IPS-15b (cell line): ENCODE measurements around the gene RAD9A.

Experiments
- H3K27me3 ChIP-seq: one replicate; pipeline ENCODE4 v1.6.1; 2013; ENCODE audit warnings: low read length; ENCODE audit not compliant: control insufficient read depth, insufficient read depth
- H3K36me3 ChIP-seq: one replicate; pipeline ENCODE4 v1.6.1; 2013; ENCODE audit warnings: low read length; ENCODE audit not compliant: control insufficient read depth, insufficient read depth
- H3K4me1 ChIP-seq: one replicate; pipeline ENCODE4 v1.6.1; 2013; ENCODE audit warnings: mild to moderate bottlenecking, low read length; ENCODE audit not compliant: control insufficient read depth, insufficient read depth
- H3K4me3 ChIP-seq: one replicate; pipeline ENCODE4 v1.5.1; 2013; ENCODE audit warnings: low read depth, low read length
- H3K9ac ChIP-seq: one replicate; pipeline ENCODE4 v1.6.1; 2013; ENCODE audit warnings: low read depth, mild to moderate bottlenecking, low read length
- H3K9me3 ChIP-seq: one replicate; pipeline ENCODE4 v1.6.1; 2013; ENCODE audit warnings: mild to moderate bottlenecking, low read length; ENCODE audit not compliant: control insufficient read depth, insufficient read depth

RAD9A gene

DNA sequence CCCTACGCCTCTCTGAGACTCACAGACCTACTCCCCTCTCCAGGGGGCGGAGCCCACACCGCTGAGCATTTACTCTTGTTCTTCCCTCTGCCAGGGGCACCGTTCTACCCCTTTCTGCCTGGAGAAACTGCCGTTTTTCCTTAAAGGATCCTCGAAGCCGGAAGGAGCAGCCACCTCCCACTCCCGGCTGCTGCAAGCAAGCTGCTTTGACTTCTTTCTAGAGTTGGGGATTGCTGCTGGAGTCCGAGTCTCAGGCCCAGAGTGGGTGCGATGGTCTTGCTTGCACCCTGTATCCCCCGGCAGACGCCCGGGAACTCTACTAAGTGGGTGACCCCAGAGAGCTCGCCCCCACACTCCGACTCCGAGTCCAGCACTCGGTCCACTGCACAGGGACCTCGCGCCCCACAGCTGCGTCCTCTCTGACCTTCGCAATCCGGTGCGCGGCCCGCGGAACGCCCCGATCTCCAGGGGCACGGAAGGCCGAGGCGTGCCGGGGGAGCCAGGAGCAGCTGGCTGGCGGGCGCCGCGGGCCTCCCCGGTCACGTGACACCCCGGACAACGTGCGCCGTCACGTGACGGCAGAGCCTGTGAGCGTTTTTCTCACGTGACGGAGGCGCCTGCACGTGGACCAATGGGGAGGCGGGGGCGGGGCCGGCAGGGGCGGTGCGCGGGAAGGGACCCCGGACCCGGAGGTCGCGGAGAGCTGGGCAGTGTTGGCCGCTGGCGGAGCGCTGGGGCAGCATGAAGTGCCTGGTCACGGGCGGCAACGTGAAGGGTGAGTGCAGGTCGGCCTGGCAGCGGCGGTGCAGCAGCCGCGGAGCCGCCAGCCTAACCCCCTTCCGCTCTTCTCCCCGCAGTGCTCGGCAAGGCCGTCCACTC, at the start of gene RAD9A:
RAD9A (plus strand) TSS at position 683 of the 879 bp plus-strand sequence; CDS start at position 742, 59 bp downstream.
- no peaks in the 10 kb centered on the region for H3K27me3 ChIP-seq
- no peaks in the 10 kb centered on the region for H3K9me3 ChIP-seq
- H3K36me3 ChIP-seq, result peaks cover 8% of the 10 kb centered on the region
- H3K4me1 ChIP-seq, result peaks cover 6% of the 10 kb centered on the region
- H3K9ac ChIP-seq, result peak within 1 kb of the TSS; percentile 61
- peak within 1 kb of the TSS; percentile 95 for H3K4me3 ChIP-seq

DNA sequence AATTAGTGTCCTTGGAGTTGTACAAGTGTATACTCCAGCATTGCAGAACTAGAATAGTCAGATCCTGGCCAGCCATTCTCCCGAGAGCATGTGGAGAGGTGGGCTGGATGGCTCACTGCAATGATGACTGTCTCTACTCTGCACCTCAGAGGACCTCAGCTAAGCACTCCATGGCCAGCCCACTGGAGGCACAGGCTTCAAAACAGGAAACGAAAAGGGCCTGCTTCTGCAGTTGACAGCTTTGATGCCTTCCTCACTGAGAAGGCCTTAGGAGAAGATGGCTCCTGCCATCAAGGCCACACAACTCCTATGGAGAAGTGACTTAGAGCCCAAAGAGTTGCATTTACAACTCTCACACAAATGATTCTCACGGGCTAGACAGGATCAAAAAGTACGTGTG, 47.5 kb upstream of the RAD9A start:
- Histone ChIP-seq H3K9ac (no peak overlapping the region), H3K4me1 (no peaks in the 10 kb centered on the region), H3K36me3 (no peaks in the 10 kb centered on the region), H3K9me3 (no peaks in the 10 kb centered on the region), H3K4me3 (no peak overlapping the region), H3K27me3 (no peaks in the 10 kb centered on the region)

DNA sequence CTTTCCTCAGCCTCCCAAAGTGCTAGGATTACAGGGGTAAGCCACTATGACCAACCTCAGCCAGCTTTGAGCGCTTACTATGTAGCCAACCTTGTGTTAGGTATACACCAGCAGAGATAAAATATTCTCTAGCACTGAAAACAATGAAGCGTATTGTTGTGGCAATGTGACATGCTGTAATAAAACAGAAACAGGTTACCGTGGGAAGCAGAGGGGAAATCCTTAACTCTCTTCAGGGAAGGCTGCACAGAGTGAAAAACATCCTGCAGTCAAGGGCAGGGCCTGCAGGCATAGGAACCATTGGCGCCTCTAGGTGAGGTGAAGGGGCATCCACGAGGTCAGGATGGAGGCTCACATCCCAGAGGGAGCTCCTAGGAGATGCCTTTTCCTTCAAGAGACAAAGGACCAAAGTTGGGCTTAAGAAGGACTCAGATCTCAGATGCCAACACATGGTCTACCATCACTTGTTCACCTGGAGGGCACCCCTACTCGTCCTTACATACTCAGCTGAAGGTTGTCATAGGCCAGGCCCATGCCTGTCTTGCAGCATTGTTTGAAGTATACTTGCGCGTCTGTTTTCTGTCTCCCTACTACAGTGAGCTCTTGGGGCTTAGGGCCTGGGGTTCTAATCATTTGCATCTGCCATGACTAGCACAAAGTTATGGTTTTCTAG, 46.4 kb upstream of the RAD9A start:
- H3K9me3 ChIP-seq, result no peaks in the 10 kb centered on the region
- H3K4me3 ChIP-seq, result no peak overlapping the region
- H3K4me1 ChIP-seq, result no peaks in the 10 kb centered on the region
- H3K27me3 ChIP-seq, result no peaks in the 10 kb centered on the region
- no peak overlapping the region for H3K9ac ChIP-seq
- H3K36me3 ChIP-seq, result no peaks in the 10 kb centered on the region

DNA sequence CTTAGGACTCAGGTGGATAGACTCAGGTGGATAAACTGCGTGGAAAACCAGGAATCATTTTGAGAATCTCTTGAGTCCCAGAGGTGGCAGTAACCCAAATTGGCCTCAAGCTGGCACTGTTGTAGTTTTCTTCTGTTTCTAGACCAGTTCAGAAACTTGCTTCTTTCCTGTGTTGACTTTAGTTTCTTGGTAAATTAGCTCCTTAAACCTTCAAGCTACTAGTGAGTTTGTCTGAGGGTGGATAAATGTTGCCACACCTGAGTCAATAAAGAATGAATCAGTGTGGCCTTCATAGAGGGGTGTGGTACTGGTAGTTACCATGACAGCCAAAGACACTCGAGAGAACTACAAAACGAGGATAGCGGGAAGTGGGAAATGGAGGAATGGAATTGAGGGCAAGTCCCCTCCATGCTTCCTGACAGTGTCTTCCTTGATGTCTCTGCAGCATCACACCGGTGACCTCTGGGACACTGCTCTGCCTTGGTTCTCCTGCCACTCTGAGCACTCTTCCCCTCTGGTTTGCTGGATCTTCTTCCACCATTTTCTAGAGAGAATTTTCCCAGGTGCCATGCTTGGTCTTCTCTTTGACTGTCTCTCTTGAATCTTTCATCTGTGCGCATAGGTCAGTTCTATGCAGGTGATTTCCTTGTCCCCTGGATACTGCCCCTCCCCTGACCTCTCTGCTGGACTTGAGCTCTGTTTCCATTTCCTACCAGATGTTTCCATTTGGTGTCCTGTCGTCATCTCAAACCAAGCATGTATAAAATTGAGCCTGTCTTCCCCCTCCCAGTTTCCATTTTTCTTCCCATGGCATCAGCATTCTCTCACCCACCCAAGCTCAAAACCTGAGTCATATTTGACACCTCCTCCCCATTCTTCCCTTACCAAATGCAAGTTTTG, 45.6 kb upstream of the RAD9A start:
- H3K9me3 ChIP-seq, result no peaks in the 10 kb centered on the region
- H3K4me1 ChIP-seq, result no peaks in the 10 kb centered on the region
- no peak overlapping the region for H3K9ac ChIP-seq

DNA sequence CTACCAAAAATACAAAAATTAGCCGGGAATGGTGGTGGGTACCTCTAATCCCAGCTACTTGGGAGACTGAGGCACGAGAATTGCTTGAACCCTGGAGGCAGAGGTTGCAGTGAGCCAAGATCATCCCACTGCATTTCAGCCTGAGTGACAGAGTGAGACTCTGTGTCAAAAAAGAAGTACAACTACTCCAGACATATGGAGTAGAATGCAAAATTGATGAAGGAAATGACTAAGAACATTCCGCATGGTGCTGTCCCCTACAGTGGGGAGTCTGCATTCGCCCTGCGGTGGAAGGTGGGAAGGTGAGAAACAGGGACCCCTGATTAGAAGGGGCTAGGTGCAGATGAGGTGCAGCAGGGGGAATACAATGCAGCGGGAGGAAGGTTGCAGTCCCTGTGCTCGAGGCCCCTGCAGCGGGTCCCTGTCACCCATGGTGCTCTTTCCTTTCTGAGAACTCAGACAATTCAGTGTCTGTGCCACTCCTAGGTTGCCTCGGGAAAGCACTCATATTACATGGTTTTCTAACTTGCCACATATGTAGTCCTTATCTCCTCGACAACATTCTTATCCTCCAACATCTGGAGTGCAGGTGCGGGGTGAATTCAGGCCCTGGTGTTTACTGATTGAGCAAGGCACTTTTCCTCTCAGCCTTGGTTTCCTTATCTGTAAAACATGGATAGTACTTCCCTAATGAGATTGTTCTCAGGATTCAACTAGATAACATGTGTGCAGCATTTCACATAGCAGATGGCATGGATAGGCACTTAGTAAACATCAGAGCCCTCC, 43.6 kb upstream of the RAD9A start:
- H3K9me3 ChIP-seq, result no peaks in the 10 kb centered on the region
- H3K9ac ChIP-seq, result no peak overlapping the region
- no peaks in the 10 kb centered on the region for H3K27me3 ChIP-seq
- H3K36me3 ChIP-seq, result no peaks in the 10 kb centered on the region
- no peaks in the 10 kb centered on the region for H3K4me1 ChIP-seq
- H3K4me3 ChIP-seq, result no peak overlapping the region

More for the DNA sequence above, 45.6 kb upstream of the RAD9A start:
- H3K27me3 ChIP-seq, result no peaks in the 10 kb centered on the region
- H3K36me3 ChIP-seq, result no peaks in the 10 kb centered on the region
- no peak overlapping the region for H3K4me3 ChIP-seq

DNA sequence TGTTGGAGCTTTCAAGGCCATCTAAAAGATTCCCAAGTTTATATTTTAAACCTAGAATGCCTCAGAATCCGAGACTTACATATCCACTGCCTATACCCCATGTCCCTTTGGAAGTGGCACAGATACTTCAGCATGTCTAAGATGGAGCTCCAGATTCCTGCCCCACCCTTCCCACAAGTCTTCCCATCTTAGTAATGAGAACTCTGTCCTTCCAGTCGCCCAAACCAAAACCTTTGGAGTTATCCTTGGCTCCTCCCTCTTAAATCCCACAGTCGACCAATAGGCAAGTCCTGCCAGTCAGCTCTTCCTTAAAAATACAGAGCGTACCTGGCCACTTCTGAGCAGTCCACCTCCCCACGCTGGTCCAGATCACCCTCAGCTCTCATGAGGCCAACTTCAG, 42.8 kb upstream of the RAD9A start:
- no peak overlapping the region for H3K9ac ChIP-seq
- H3K4me1 ChIP-seq, result no peaks in the 10 kb centered on the region
- H3K4me3 ChIP-seq, result no peak overlapping the region
- H3K9me3 ChIP-seq, result no peaks in the 10 kb centered on the region
- H3K36me3 ChIP-seq, result no peaks in the 10 kb centered on the region
- no peaks in the 10 kb centered on the region for H3K27me3 ChIP-seq

DNA sequence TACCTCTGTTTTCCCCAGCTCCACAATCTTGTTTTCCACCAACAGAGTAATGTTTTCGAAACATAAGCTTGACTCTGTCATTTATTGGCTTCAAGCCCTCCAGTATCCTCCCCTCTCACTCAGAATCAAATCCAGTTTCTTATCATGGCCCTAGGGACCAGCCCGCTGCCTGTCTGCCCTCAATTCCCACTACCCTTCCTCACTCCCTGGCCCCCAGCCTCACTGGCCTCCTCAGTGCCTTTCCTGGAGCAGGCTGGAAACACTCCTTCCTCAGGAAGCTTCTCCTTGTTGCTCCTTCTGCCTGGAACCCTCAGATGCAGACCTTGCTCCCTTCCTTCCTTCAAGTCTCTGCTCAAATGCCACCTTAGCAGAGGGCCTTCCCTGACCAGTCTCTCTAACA, 42.3 kb upstream of the RAD9A start:
- H3K9ac ChIP-seq, result no peak overlapping the region
- no peaks in the 10 kb centered on the region for H3K9me3 ChIP-seq
- H3K27me3 ChIP-seq, result no peaks in the 10 kb centered on the region
- H3K4me3 ChIP-seq, result no peak overlapping the region
- H3K36me3 ChIP-seq, result no peaks in the 10 kb centered on the region
- H3K4me1 ChIP-seq, result peaks cover 3% of the 10 kb centered on the region

DNA sequence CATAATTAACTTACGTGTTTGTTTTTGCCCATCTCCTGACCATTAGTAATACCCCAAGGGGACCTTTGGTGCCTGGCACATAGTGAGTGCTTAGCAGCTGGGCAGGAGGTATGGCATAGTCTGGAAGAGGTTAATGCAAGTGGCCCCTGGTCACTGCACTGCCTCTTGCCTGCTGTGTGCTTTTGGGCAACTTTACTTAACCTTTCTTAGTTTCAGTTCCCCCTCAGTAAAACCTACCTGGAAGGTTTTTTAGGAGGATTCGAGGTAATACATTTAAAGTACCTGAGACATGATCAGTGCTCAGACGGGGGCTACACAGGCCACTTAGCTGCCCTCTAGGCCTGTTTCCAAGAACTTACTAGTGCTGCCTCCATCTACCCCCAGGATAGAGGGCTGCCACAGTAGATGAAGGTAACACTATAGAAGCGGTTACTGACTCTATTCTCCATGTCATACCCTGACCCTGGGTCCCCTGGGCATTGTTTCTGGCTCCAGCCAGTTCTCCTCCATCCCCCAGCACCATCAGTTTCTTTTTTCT, 41.8 kb upstream of the RAD9A start:
- Histone ChIP-seq H3K36me3 (no peaks in the 10 kb centered on the region), H3K9me3 (no peaks in the 10 kb centered on the region), H3K4me1 (peaks cover 8% of the 10 kb centered on the region), H3K9ac (no peak overlapping the region), H3K27me3 (no peaks in the 10 kb centered on the region), H3K4me3 (no peak overlapping the region)

DNA sequence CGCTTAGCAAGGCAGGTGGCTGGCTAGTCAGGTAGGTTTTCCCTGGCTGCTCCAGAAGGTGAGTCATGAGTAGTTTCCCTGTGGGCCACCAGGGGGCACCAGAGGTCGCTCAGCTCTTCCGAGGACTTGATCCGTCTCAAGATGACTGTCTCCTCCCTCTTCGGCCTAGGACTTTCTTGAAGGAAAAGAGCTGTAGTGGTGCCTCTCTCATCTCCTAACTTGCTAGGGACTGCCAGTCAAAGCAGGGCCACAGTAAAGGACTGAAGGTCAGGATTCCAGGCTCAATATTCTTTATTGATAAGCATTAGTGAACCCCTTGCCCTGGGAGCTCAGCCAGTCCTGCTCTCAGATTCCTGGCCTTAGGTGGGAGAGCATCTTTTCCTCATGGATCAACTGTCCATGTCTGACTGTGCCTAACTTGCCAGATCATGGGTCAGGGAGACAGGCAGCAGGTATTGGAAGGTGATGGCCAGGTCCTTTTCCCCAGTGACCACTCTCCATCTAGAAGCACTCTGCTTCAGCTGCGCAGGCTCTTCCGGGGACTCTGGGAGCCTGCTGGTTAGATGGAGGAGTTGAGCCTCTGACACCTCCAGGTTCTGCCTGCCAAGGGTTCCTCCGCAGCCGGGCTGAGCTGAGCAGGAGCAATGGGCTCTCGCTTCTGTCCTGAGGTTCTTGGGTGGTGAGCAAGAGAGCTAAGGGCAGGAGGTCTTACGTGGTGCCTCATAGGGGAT, 40.3 kb upstream of the RAD9A start:
- Histone ChIP-seq H3K9ac (no peak overlapping the region), H3K4me1 (peaks cover 8% of the 10 kb centered on the region), H3K36me3 (no peaks in the 10 kb centered on the region), H3K4me3 (no peak overlapping the region), H3K9me3 (no peaks in the 10 kb centered on the region), H3K27me3 (no peaks in the 10 kb centered on the region)

DNA sequence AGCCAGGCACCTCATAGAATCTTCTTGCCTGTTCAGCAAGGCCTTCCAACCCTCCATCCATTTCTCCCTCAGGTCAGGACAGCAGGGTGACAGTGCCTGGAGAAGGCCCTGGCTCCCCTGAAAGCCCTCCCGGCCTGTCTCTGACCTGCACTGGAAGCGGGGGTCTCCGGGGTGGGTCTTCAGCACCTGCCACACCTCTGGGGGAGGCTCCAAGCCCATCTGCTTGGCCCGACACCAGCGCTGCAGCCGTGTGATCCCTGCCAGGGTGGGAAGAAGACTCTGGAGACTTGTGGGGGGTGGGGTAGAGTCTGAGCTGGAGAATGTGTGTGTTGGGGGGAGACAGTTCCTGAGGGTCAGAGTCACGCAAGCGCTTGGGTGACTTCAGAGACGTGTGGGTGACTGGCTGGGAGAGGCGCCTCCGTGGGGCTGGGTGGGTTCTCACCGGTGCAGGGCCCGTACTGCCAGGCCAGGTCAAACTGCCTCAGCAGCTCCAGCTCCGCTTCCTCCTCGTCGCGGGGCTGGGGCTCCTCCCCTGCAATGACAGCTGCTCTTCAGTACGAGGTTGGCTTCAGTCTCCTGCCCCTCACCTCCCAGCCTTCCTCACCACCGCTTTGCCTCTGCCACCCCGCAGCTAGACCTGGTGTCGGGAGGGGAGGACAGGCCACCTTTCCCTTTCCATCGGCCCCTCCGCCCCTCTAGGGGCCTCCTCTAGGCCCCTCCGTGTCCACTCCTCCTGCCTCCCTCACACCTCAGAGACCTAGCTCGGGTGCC, 39.1 kb upstream of the RAD9A start:
- H3K36me3 ChIP-seq, result no peaks in the 10 kb centered on the region
- H3K9me3 ChIP-seq, result no peaks in the 10 kb centered on the region
- peak overlapping the region; percentile 78 for H3K4me3 ChIP-seq
- H3K4me1 ChIP-seq, result peaks cover 15% of the 10 kb centered on the region
- H3K27me3 ChIP-seq, result peaks cover 3% of the 10 kb centered on the region
- H3K9ac ChIP-seq, result peak overlapping the region; percentile 65
